Neural crest cell (in vitro differentiated cells): Measurements from ENCODE around the gene MYOZ2. TPM values are rescaled to one million over a fixed set of nuclear protein-coding genes. Genes with fewer than 3 reads are reported as not detected.

Source experiments
- DNase-seq: peaks from one replicate; pipeline ENCODE4 v3.0.0; 2021; ENCODE audit warnings: low read depth, mixed read lengths, low spot score
- H3K27ac Mint-ChIP-seq: one replicate; pipeline ENCODE4 v1.8.0; 2021; ENCODE audit warnings: mild to moderate bottlenecking, mixed read lengths; ENCODE audit not compliant: unreplicated experiment
- H3K27me3 Mint-ChIP-seq: 2 replicates; pipeline ENCODE4 v1.8.0; 2021; ENCODE audit warnings: low read depth, mild to moderate bottlenecking, mixed read lengths
- H3K36me3 Mint-ChIP-seq: 2 replicates; pipeline ENCODE4 v1.8.0; 2021; ENCODE audit warnings: low read depth, mild to moderate bottlenecking, mixed read lengths
- H3K4me1 Mint-ChIP-seq: 2 replicates; pipeline ENCODE4 v1.8.0; 2021; ENCODE audit warnings: mixed read lengths
- H3K4me3 Mint-ChIP-seq: one replicate; pipeline ENCODE4 v1.8.0; 2021; ENCODE audit warnings: mild to moderate bottlenecking, mixed read lengths
- H3K9me3 Mint-ChIP-seq: 2 replicates; pipeline ENCODE4 v1.8.0; 2021; ENCODE audit warnings: mixed read lengths
- total RNA-seq: library from RNA; stranded (reverse); gene quantifications from 2 replicates; pipeline ENCODE4 v1.2.1, GENCODE V29; 2021
- TF ChIP-seq, protein P1 (sequence below): fragments of 200-600 bp; sonication (generic); conservative IDR thresholded peaks from 2 replicates; pipeline ENCODE4 v1.5.0; 2021; ENCODE audit warnings: antibody characterized with exemption, mild to moderate bottlenecking

Gene MYOZ2
- total RNA-seq, 1 donor from 2014 or later = not detected

DNA sequence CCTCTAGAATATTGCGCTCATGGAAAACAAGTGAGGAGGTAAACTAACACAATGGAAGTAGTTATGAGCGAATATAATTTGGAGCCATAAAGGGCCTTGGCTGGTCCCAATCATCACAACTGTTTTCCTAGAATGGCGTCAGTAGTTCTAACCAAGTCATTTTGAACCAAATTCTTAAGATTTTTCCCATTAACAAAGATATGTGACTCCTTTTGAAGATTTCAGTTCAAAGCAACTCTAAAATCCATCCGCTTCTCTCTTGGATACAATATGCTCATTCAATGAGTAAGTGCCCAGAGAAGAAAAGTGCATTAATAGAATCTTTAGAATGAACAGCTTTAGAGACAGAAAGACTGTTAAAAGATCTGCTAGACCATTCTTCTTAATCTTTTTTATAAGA, 19.6 kb upstream of the MYOZ2 start:
- no peaks in the 10 kb centered on the region for H3K36me3 Mint-ChIP-seq
- no peak overlapping the region for H3K27ac Mint-ChIP-seq
- H3K9me3 Mint-ChIP-seq = no peaks in the 10 kb centered on the region
- no peak for DNase-seq
- no peak overlapping the region for H3K4me3 Mint-ChIP-seq
- TF ChIP-seq, protein P1, sequence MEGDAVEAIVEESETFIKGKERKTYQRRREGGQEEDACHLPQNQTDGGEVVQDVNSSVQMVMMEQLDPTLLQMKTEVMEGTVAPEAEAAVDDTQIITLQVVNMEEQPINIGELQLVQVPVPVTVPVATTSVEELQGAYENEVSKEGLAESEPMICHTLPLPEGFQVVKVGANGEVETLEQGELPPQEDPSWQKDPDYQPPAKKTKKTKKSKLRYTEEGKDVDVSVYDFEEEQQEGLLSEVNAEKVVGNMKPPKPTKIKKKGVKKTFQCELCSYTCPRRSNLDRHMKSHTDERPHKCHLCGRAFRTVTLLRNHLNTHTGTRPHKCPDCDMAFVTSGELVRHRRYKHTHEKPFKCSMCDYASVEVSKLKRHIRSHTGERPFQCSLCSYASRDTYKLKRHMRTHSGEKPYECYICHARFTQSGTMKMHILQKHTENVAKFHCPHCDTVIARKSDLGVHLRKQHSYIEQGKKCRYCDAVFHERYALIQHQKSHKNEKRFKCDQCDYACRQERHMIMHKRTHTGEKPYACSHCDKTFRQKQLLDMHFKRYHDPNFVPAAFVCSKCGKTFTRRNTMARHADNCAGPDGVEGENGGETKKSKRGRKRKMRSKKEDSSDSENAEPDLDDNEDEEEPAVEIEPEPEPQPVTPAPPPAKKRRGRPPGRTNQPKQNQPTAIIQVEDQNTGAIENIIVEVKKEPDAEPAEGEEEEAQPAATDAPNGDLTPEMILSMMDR = no peak
- peaks cover 23% of the 10 kb centered on the region for H3K4me1 Mint-ChIP-seq
- H3K27me3 Mint-ChIP-seq = no peaks in the 10 kb centered on the region

GRCh38 chr4:119116925-119117900, 18.4 kb upstream of the MYOZ2 start:
- no peak overlapping the region for H3K27ac Mint-ChIP-seq
- H3K4me1 Mint-ChIP-seq = peaks cover 23% of the 10 kb centered on the region
- no peaks in the 10 kb centered on the region for H3K36me3 Mint-ChIP-seq
- no peak for DNase-seq
- no peak overlapping the region for H3K4me3 Mint-ChIP-seq
- no peaks in the 10 kb centered on the region for H3K27me3 Mint-ChIP-seq
- TF ChIP-seq, protein P1 = no peak
- no peaks in the 10 kb centered on the region for H3K9me3 Mint-ChIP-seq

GRCh38 chr4:119118397-119118796, 17.2 kb upstream of the MYOZ2 start:
- Mint-ChIP-seq H3K27ac (no peak overlapping the region), H3K4me1 (peaks cover 23% of the 10 kb centered on the region), H3K4me3 (no peak overlapping the region), H3K27me3 (no peaks in the 10 kb centered on the region), H3K36me3 (no peaks in the 10 kb centered on the region), H3K9me3 (no peaks in the 10 kb centered on the region)
- DNase-seq = no peak
- TF ChIP-seq, protein P1 = no peak

DNA sequence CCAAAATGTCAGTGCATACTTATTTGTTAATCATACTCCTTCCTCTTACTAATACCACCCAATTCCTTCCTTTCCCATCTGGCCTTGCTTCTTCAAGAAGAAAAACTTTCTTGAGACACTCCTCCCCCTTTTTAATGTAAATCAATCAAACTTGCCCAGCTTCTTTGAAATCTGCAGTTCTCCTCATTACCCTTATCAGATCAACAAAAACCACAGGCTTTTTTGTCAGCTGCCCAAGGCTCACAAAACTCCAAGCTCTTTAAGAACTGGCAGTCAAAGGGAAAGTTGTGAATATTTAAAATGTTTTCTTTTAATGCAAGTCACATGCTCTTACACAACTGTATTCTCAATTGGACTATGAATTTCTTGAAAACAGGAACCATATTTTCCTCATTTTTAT, 11.3 kb upstream of the MYOZ2 start:
- Mint-ChIP-seq H3K27me3 (no peaks in the 10 kb centered on the region), H3K36me3 (no peaks in the 10 kb centered on the region), H3K4me1 (peaks cover 5% of the 10 kb centered on the region), H3K9me3 (no peaks in the 10 kb centered on the region), H3K4me3 (no peak overlapping the region), H3K27ac (no peak overlapping the region)
- no peak for DNase-seq
- TF ChIP-seq, protein P1 = no peak

DNA sequence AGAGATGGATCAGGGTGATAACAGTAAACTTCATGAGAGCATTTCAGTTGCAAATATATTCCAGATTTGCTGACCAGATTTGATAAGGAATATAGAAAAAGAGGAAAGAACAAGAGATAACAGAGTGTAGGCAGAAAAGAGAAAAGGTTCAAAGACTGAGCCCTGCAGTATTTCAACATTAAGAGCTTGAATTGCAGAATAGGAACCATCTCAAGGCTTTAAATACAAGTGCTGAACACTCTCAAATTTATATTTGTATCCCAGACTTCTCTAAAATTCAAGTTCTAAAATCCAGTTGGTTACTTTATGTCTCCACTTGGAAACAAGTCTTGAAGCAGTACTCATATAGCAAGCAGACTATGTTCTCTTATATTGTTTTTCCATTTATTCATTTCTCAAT, 9.7 kb upstream of the MYOZ2 start:
- H3K27me3 Mint-ChIP-seq = no peaks in the 10 kb centered on the region
- no peak overlapping the region for H3K27ac Mint-ChIP-seq
- H3K4me1 Mint-ChIP-seq = peaks cover 5% of the 10 kb centered on the region

More for the DNA sequence above, 9.7 kb upstream of the MYOZ2 start:
- TF ChIP-seq, protein P1 = no peak
- DNase-seq = no peak
- Mint-ChIP-seq H3K36me3 (no peaks in the 10 kb centered on the region), H3K9me3 (no peaks in the 10 kb centered on the region), H3K4me3 (no peak overlapping the region)
